RWPE2 (cell line): ENCODE results near the gene LYZL4.

Source experiments
- ATAC-seq: fragments of 200-7000 bp; cut with Tn5 transposase; 3 replicates; pipeline ENCODE4 v1.9.1; 2021; ENCODE audit warnings: low read depth
- DNase-seq: peaks from one replicate; pipeline ENCODE4 v3.0.0-alpha.2; 2020; ENCODE audit warnings: low spot score
- H3K27ac ChIP-seq: fragments of 450-650 bp; 2 replicates; pipeline ENCODE4 v1.5.1; 2017; ENCODE audit warnings: mild to moderate bottlenecking; ENCODE audit not compliant: poor library complexity, severe bottlenecking
- H3K27me3 ChIP-seq: fragments of 250-450 bp; sonication (Bioruptor Pico); 2 replicates; pipeline ENCODE4 v1.5.1; 2021; ENCODE audit warnings: mild to moderate bottlenecking, moderate library complexity; ENCODE audit not compliant: insufficient read depth, poor library complexity, severe bottlenecking
- H3K36me3 ChIP-seq: fragments of 250-450 bp; sonication (Bioruptor Pico); 2 replicates; pipeline ENCODE4 v1.5.1; 2020; ENCODE audit warnings: low read depth, mild to moderate bottlenecking, moderate library complexity
- H3K4me1 ChIP-seq: fragments of 250-450 bp; sonication (Bioruptor Pico); 2 replicates; pipeline ENCODE4 v1.5.1; 2021; ENCODE audit warnings: mild to moderate bottlenecking, moderate library complexity; ENCODE audit not compliant: insufficient read depth, poor library complexity, severe bottlenecking
- H3K4me3 ChIP-seq: fragments of 250-450 bp; sonication (Bioruptor Pico); 2 replicates; pipeline ENCODE4 v1.5.1; 2021; ENCODE audit warnings: mild to moderate bottlenecking, moderate library complexity; ENCODE audit not compliant: severe bottlenecking
- H3K9me3 ChIP-seq: fragments of 250-450 bp; sonication (Bioruptor Pico); 2 replicates; pipeline ENCODE4 v1.5.1; 2021; ENCODE audit warnings: mild to moderate bottlenecking, moderate library complexity; ENCODE audit not compliant: severe bottlenecking
- TF ChIP-seq, protein P1 (sequence below): fragments of 450-650 bp; IDR thresholded peaks from one replicate; pipeline ENCODE4 v1.5.1; 2017; ENCODE audit warnings: mild to moderate bottlenecking, moderate library complexity; ENCODE audit not compliant: poor library complexity, severe bottlenecking

The LYZL4 gene

DNA sequence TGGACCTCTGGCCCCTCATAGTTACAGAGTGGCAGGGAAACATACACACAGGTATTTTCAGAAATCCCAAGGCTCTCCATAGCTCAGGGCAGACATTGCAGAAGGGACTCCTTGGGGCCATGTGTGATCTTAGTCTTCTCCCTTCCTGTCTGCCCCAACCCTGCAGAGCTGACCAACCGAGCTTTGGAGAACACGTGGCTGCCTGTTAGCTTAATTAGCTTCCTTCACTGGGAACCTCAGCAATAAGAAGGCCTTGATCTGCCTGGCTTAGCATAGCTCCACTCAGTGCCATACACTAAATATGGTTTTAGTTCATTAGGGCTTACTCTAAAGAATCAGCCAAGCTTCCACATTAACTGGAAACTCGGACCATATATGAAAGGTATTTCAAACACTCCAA, 12.3 kb downstream of the LYZL4 start:
- Histone ChIP-seq H3K4me3 (no peak overlapping the region), H3K27me3 (no peaks in the 10 kb centered on the region), H3K27ac (no peak overlapping the region), H3K36me3 (no peaks in the 10 kb centered on the region), H3K9me3 (no peaks in the 10 kb centered on the region), H3K4me1 (no peaks in the 10 kb centered on the region)
- ATAC-seq (no peak), DNase-seq (no peak)
- TF ChIP-seq, protein P1, sequence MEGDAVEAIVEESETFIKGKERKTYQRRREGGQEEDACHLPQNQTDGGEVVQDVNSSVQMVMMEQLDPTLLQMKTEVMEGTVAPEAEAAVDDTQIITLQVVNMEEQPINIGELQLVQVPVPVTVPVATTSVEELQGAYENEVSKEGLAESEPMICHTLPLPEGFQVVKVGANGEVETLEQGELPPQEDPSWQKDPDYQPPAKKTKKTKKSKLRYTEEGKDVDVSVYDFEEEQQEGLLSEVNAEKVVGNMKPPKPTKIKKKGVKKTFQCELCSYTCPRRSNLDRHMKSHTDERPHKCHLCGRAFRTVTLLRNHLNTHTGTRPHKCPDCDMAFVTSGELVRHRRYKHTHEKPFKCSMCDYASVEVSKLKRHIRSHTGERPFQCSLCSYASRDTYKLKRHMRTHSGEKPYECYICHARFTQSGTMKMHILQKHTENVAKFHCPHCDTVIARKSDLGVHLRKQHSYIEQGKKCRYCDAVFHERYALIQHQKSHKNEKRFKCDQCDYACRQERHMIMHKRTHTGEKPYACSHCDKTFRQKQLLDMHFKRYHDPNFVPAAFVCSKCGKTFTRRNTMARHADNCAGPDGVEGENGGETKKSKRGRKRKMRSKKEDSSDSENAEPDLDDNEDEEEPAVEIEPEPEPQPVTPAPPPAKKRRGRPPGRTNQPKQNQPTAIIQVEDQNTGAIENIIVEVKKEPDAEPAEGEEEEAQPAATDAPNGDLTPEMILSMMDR = no peak

DNA sequence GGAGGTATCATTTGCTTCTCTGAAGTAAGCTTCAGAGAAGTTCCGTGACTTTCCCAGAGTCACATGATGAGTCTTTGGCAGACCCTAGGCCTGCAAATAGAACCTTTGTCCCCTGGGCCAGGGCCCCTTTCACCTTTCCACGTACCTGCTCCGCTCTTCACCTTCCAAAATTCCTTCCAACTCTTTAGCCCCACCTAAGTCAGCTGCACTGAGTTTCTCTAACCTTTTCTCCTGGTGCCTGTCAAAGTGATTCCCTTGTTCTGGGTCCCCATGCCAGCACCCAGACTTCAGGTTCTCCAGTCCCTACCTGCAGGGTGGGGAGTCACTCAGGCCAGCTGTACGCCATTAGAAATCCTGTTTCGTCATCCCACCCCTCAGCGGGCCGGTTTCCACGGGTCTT, 12.8 kb downstream of the LYZL4 start:
- Histone ChIP-seq H3K4me3 (no peak overlapping the region), H3K4me1 (no peaks in the 10 kb centered on the region), H3K27me3 (no peaks in the 10 kb centered on the region), H3K9me3 (no peaks in the 10 kb centered on the region), H3K27ac (no peak overlapping the region), H3K36me3 (no peaks in the 10 kb centered on the region)
- no peak for DNase-seq
- no peak for ATAC-seq
- TF ChIP-seq, protein P1 = no peak

DNA sequence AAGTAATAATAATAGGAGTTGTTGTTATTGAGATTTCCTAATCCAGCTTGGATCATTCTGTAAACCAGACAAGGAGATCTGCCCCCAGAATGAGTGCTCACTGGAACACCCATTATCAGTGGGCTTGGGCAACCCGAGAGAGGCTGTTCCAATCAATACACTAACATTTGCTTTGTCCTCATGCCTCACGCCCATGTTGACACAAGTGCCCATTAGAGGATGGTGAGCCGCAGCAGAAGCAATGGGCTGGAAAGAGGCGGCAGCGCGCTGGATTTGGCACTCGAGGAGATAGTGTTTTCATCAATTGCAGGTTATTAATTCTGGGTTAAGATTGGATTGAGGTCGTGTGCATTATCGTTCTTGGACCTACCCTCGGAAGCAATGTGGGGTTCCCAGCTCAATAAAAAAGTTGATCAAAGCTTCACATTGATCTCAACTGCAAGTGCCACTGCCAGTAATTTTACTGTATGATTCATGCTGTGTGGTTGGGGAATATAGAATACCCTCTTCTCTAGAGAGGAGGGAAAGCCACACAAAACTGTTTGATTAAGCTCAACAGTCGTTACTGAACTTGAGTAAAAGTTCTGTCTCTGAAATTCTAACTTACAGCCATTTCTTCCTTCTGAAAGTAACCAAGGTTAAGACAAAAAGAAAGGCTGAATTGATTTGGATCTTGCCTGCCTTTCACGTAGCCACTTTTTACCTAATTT, 15.7 kb downstream of the LYZL4 start:
- Histone ChIP-seq H3K27ac (no peak overlapping the region), H3K4me3 (no peak overlapping the region), H3K27me3 (no peaks in the 10 kb centered on the region), H3K4me1 (no peaks in the 10 kb centered on the region), H3K36me3 (no peaks in the 10 kb centered on the region), H3K9me3 (no peaks in the 10 kb centered on the region)
- TF ChIP-seq, protein P1 = no peak
- DNase-seq (no peak), ATAC-seq (no peak)

- H3K27me3 ChIP-seq = no peaks in the 10 kb centered on the region
- ATAC-seq (peak; percentile 23; the same call in 1 of the 3 replicates), DNase-seq (no peak)
- no peaks in the 10 kb centered on the region for H3K9me3 ChIP-seq
- TF ChIP-seq, protein P1 = no peak
- H3K4me3 ChIP-seq = no peak overlapping the region
- H3K27ac ChIP-seq = no peak overlapping the region
- H3K4me1 ChIP-seq = no peaks in the 10 kb centered on the region
- no peaks in the 10 kb centered on the region for H3K36me3 ChIP-seq
These were observed 22.4 kb downstream of the LYZL4 start for GRCh38 chr3:42387802-42388651.
